ENCODE measurements around the gene PRSS23.

DNA sequence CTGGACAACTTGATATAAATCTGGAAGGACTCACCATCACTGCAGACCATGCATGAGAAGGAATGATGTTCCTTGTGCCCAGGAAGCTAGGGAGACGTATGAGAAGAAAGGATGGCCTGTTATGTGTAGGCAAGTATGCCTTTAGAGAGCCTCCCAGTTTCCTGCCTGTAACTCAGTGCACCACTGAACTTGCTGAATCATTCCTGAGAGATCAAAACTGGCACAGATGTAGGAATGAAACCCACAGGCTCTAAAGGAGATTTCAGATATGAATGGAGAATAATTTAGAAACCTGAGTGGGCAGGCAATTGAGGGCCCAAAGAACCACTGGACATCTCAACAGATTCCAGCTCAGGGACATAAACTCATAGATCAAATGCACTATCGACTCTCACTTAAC, 38.4 kb upstream of the PRSS23 start:
- TF ChIP-seq, protein P1, sequence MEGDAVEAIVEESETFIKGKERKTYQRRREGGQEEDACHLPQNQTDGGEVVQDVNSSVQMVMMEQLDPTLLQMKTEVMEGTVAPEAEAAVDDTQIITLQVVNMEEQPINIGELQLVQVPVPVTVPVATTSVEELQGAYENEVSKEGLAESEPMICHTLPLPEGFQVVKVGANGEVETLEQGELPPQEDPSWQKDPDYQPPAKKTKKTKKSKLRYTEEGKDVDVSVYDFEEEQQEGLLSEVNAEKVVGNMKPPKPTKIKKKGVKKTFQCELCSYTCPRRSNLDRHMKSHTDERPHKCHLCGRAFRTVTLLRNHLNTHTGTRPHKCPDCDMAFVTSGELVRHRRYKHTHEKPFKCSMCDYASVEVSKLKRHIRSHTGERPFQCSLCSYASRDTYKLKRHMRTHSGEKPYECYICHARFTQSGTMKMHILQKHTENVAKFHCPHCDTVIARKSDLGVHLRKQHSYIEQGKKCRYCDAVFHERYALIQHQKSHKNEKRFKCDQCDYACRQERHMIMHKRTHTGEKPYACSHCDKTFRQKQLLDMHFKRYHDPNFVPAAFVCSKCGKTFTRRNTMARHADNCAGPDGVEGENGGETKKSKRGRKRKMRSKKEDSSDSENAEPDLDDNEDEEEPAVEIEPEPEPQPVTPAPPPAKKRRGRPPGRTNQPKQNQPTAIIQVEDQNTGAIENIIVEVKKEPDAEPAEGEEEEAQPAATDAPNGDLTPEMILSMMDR (IDR thresholded peaks at IDR 0.05), result no peak
- no peak for TF ChIP-seq POLR2A (IDR thresholded peaks at IDR 0.05)

All from right lobe of liver (tissue), 4 donors.